Peyer's patch (tissue), 4 donors: ENCODE measurements around the gene IL12RB1.

Experiments used
- POLR2A ChIP-seq, 2 donors: fragments of 450-650 bp; IDR thresholded peaks; one replicate each; pipeline ENCODE4 v1.5.1; 2017; ENCODE audit warnings: antibody characterized with exemption in 2 of 2, mild to moderate bottlenecking in 2 of 2, moderate library complexity in 2 of 2
- TF ChIP-seq, protein P1 (sequence below), 6 experiments: fragments of 450-650 bp in 4 of 6; fragments of 200-600 bp in 2 of 6; sonication (generic) in 1 of 6; IDR thresholded peaks; one replicate each; pipeline ENCODE4 v1.5.1; 2017 to 2019; ENCODE audit warnings: antibody characterized with exemption in 6 of 6, mild to moderate bottlenecking in 3 of 6, moderate library complexity in 1 of 6

- TF ChIP-seq, protein P1, sequence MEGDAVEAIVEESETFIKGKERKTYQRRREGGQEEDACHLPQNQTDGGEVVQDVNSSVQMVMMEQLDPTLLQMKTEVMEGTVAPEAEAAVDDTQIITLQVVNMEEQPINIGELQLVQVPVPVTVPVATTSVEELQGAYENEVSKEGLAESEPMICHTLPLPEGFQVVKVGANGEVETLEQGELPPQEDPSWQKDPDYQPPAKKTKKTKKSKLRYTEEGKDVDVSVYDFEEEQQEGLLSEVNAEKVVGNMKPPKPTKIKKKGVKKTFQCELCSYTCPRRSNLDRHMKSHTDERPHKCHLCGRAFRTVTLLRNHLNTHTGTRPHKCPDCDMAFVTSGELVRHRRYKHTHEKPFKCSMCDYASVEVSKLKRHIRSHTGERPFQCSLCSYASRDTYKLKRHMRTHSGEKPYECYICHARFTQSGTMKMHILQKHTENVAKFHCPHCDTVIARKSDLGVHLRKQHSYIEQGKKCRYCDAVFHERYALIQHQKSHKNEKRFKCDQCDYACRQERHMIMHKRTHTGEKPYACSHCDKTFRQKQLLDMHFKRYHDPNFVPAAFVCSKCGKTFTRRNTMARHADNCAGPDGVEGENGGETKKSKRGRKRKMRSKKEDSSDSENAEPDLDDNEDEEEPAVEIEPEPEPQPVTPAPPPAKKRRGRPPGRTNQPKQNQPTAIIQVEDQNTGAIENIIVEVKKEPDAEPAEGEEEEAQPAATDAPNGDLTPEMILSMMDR (IDR thresholded peaks at IDR 0.05), result no peak
- TF ChIP-seq POLR2A (IDR thresholded peaks at IDR 0.05), result peak in 1 of 2 donors; percentile 67
Measured at GRCh38 chr19:18110609-18111232, 24.0 kb upstream of the IL12RB1 start.
